Tibial artery (tissue), 4 donors: ENCODE results near the gene GABRG3.

Experiments used
- DNase-seq, 2 donors: peaks; one replicate each; pipeline ENCODE4 v3.0.0-alpha.2; 2019
- H3K27ac ChIP-seq, 2 donors: fragments of 200-600 bp; sonication (generic) in 1 of 2; 1 replicate in 1 of 2; 2 replicates in 1 of 2; pipeline ENCODE4 v1.5.1; 2018 to 2019; ENCODE audit warnings: mild to moderate bottlenecking in 1 of 2
- H3K27me3 ChIP-seq, 2 donors: fragments of 200-600 bp; sonication (generic) in 1 of 2; one replicate each; pipeline versions ENCODE4 v1.5.1 to v1.6.0; 2016 to 2019
- H3K36me3 ChIP-seq, 3 donors: fragments of 200-600 bp; sonication (generic) in 2 of 3; one replicate each; pipeline ENCODE4 v1.5.1; 2016 to 2019; ENCODE audit warnings: mild to moderate bottlenecking in 2 of 3
- H3K4me1 ChIP-seq, 4 donors: fragments of 200-600 bp; sonication (generic) in 2 of 4; 1 replicate in 3 of 4; 2 replicates in 1 of 4; pipeline ENCODE4 v1.5.1; 2016 to 2019
- H3K4me3 ChIP-seq, 2 donors: fragments of 200-600 bp; sonication (generic) in 1 of 2; 1 replicate in 1 of 2; 2 replicates in 1 of 2; pipeline ENCODE4 v1.5.1; 2018 to 2019; ENCODE audit warnings: mild to moderate bottlenecking in 2 of 2
- H3K9me3 ChIP-seq, 3 donors: fragments of 200-600 bp; sonication (generic) in 1 of 3; one replicate each; pipeline ENCODE4 v1.5.1; 2016 to 2019
- CTCF ChIP-seq, 2 experiments: fragments of 200-600 bp in 1 of 2; fragments of 450-650 bp in 1 of 2; IDR thresholded peaks; one replicate each; pipeline ENCODE4 v1.5.1; 2017 to 2019; ENCODE audit warnings: antibody characterized with exemption in 2 of 2, mild to moderate bottlenecking in 1 of 2, moderate library complexity in 1 of 2
- intact Hi-C: fragments of 100-400 bp; cut with DNase I; formaldehyde crosslinking; loops from one replicate; pipeline ENCODE4 v1.15.0; 2023; ENCODE audit warnings: low total_unique reads

The GABRG3 gene

GRCh38 chr15:27293607-27294006, 322.6 kb downstream of the GABRG3 start:
- Histone ChIP-seq H3K9me3 (no peaks in the 10 kb centered on the region), H3K4me1 (no peaks in the 10 kb centered on the region), H3K4me3 (no peak overlapping the region), H3K27ac (no peak overlapping the region), H3K36me3 (no peaks in the 10 kb centered on the region), H3K27me3 (no peaks in the 10 kb centered on the region)
- intact Hi-C loops, result no loop called here
- no peak for DNase-seq
- TF ChIP-seq CTCF (IDR thresholded peaks at IDR 0.05), result no peak

GRCh38 chr15:27317736-27318135, 346.8 kb downstream of the GABRG3 start:
- H3K27me3 ChIP-seq, result no peaks in the 10 kb centered on the region
- no peak for DNase-seq
- H3K27ac ChIP-seq, result no peak overlapping the region
- H3K9me3 ChIP-seq, result no peaks in the 10 kb centered on the region
- no peak overlapping the region for H3K4me3 ChIP-seq
- intact Hi-C loops, result no loop called here
- H3K4me1 ChIP-seq, result no peaks in the 10 kb centered on the region
- no peaks in the 10 kb centered on the region for H3K36me3 ChIP-seq
- TF ChIP-seq CTCF (IDR thresholded peaks at IDR 0.05), result no peak

GRCh38 chr15:27323801-27324200, 352.8 kb downstream of the GABRG3 start:
- Histone ChIP-seq H3K9me3 (no peaks in the 10 kb centered on the region), H3K4me3 (no peak overlapping the region), H3K36me3 (no peaks in the 10 kb centered on the region), H3K27me3 (no peaks in the 10 kb centered on the region), H3K27ac (no peak overlapping the region), H3K4me1 (no peaks in the 10 kb centered on the region)
- DNase-seq, result no peak
- intact Hi-C loops, result no loop called here
- TF ChIP-seq CTCF (IDR thresholded peaks at IDR 0.05), result no peak

- TF ChIP-seq CTCF (IDR thresholded peaks at IDR 0.05), result no peak
- Histone ChIP-seq H3K27ac (no peak overlapping the region), H3K27me3 (no peaks in the 10 kb centered on the region), H3K4me1 (no peaks in the 10 kb centered on the region), H3K36me3 (no peaks in the 10 kb centered on the region), H3K9me3 (no peaks in the 10 kb centered on the region), H3K4me3 (no peak overlapping the region)
- intact Hi-C loops, result no loop called here
- no peak for DNase-seq
Observed at GRCh38 chr15:27324886-27325615, 354.1 kb downstream of the GABRG3 start.

GRCh38 chr15:27327467-27328025, 356.6 kb downstream of the GABRG3 start:
- intact Hi-C loops, result no loop called here
- DNase-seq, result no peak
- Histone ChIP-seq H3K27ac (no peak overlapping the region), H3K36me3 (no peaks in the 10 kb centered on the region), H3K27me3 (no peaks in the 10 kb centered on the region), H3K4me1 (no peaks in the 10 kb centered on the region), H3K9me3 (no peaks in the 10 kb centered on the region), H3K4me3 (no peak overlapping the region)
- no peak for TF ChIP-seq CTCF (IDR thresholded peaks at IDR 0.05)
